HEK293T (cell line): ENCODE results near the gene SH3RF3.

Source experiments
- BHLHE40 ChIP-seq: fragments of 450-650 bp; IDR thresholded peaks from 2 replicates; pipeline ENCODE4 v1.6.1; 2016; ENCODE audit warnings: mild to moderate bottlenecking, moderate library complexity, borderline replicate concordance
- ELF4 ChIP-seq: fragments of 450-650 bp; IDR thresholded peaks from 2 replicates; pipeline ENCODE4 v1.6.1; 2017; ENCODE audit warnings: antibody characterized with exemption
- FOXA1 ChIP-seq: fragments of 450-650 bp; IDR thresholded peaks from 2 replicates; pipeline ENCODE4 v1.6.1; 2016; ENCODE audit warnings: mild to moderate bottlenecking
- L3MBTL2 ChIP-seq: fragments of 450-650 bp; conservative IDR thresholded peaks from 2 replicates; pipeline ENCODE4 v1.6.1; 2016; ENCODE audit warnings: mild to moderate bottlenecking
- LEF1 ChIP-seq: fragments of 450-650 bp; IDR thresholded peaks from 2 replicates; pipeline ENCODE4 v1.6.1; 2017; ENCODE audit warnings: mild to moderate bottlenecking, borderline replicate concordance
- SP1 ChIP-seq: fragments of 450-650 bp; IDR thresholded peaks from 2 replicates; pipeline ENCODE4 v1.6.1; 2017
- SUZ12 ChIP-seq: fragments of 450-650 bp; IDR thresholded peaks from 2 replicates; pipeline ENCODE4 v1.6.1; 2016; ENCODE audit warnings: mild to moderate bottlenecking
- ZNF384 ChIP-seq: fragments of 450-650 bp; IDR thresholded peaks from 2 replicates; pipeline ENCODE4 v1.6.1; 2016

DNA sequence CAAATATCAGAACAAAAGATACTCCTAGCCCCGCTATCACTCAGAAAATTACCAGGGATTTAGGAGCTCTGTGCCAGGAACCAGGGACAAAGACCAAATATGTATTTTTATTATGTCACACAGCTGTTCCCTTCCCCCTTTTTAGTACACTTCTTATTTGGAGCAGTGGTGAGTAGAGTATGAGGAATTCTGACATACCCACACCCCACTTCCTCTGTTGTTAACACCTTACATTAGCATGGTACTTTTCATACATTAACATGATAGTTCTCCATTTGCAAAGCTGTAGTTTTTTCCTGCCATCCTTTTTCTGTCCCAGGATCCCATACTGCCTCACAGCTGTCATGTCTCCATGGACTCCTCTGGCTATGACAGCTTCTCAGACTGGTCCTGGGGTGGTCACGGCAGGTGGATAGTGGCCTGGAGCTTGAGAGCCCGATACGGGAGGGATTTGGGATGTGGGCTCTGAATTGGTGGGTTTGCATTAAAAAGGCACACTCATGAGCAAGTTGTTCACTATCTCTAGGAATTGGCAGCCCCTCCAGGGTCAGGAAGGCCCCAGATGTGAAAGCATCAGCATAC lies 100.2 kb downstream of the SH3RF3 start:
- TF ChIP-seq ZNF384 (no peak), ELF4 (no peak), L3MBTL2 (no peak), SP1 (no peak), LEF1 (no peak), SUZ12 (no peak), BHLHE40 (no peak), FOXA1 (no peak)
